DMS153 (cell line): Measurements from ENCODE around the gene MED13L.

Experiments used
- DNase-seq: peaks from one replicate; lab custom pipeline; 2025; lab: John Stamatoyannopoulos, UW

MED13L gene

DNA sequence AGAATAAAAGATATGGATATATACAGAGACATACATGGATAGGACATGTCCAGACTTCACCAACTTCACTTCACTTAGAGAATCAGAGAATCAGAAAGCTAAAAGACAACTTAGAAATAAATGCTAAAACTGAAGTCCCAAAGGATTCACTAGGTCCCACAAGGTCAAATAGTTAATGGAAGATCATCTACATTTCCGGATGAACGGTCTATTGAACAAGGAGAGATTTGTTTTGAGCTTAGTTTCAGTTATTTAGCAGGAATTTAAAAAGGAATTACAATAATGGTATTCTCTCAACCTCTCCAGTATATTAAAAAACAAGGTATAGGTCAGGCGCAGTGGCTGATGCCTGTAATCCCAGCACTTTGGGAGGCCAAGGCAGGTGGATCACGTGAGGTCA is 187.0 kb downstream of the MED13L start:
- DNase-seq: no peak

DNA sequence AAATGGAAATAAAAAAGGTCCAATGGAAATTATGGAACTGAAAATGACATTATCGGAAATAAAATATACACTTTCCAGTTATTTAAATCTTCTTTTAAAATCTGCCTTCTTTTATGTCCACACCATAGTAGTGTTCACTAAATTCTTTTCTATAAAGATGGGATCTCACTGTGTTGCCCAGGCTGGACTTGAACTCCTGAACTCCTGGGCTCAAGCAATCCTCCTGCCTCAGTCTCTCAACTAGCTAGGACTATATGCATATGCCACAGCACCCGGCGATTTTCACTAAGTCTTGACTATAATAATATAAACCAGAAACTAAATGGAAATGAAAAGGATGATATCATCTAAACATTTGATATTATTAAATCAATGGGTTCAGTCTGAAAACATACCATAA is 188.4 kb downstream of the MED13L start:
- DNase-seq: no peak

DNA sequence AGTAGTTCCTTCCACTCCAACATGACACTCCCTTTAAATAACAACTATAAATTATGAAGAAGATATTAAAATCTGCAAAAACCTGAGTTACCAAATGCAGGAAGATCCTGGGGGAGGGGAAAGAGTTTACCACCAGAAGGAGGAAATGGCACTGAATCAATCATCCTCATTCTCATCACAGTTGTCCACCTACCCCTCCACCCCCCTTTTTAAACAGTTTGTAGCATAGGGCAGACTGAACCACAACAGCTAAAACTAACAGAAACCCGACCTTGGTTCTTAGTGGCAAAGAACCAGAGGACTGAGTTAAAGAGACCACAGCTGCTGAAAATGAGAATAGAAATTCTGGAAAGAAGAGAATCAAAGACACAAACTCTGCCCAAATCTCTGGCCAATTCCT is 189.5 kb downstream of the MED13L start:
- no peak for DNase-seq

DNA sequence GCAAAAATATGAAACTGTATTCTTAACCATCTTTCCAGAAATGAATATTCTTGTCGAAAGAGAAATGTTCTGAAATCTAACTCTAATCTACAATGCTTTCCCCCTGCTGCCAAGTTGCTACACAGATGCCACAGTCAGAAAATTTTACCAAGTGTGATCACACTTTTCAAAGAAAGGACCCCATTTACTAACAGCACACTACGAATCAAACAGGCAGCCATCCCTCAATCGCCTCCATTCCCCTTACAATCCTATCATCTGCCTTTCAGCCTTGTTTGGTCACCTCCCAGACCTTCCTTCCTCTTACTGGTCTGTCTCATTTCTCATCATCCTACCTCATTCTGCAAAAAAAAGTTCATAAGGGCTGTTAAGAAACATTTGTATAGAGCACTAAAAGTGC is 190.1 kb downstream of the MED13L start:
- no peak for DNase-seq

DNA sequence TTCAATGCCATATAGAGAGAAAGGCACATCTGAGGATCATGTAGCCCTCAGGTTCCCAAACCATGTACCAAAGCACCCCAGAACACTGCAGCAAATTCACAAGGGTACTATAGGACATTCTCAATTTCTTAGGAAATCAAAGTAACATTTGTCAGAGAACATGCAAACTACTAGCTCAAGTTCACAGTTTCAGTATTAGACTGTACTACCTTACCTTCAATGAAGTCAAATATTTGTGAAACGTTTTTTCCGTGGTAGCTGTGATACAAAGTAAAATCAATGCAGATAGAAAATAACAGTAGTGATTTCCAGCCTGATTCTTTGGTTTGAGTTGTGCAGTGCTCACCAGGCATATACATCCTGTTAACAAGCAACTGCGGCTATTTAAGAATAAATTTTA is 197.1 kb downstream of the MED13L start:
- DNase-seq: no peak

DNA sequence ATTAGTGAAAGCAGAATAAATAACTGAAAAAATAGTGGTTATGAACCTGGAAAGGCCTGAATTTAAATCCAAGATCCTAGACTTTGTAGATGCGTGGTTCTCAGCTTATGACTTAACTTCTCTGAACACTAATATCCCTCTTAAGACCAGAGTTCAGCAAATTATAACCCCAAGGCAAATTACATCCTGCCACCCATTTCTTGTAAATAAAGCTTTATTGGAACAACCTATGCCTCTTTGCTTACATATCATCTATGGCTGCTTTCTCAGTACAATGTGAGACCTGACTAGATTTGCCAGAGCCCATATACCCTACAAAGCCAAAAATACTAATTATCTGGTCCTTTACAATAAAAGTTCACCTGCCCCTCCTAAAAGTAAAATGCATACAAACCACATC is 199.1 kb downstream of the MED13L start:
- no peak for DNase-seq

- DNase-seq: no peak
These were observed 200.1 kb downstream of the MED13L start for GRCh38 chr12:116077431-116077830.

DNA sequence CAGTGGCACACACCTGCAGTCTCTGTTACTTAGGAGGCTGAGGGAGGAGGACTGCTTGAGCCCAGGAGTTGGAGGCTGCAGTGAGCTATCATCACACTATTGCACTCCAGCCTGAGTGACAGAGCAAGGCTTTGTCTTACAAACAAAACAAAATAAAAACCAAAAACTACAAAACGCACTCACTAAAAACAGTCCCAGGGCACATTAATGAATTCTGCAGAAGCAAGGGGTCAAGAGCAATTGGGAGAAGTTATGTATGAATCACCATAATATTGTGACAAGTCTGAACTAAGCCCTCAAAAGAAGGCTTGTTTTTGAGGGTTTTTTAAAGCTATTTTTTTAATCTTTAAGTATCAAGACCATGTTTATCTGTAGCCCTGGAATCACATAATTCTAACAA is 201.1 kb downstream of the MED13L start:
- DNase-seq: no peak

GRCh38 chr12:116074686-116075085 is 202.8 kb downstream of the MED13L start:
- no peak for DNase-seq

GRCh38 chr12:116071555-116072230 is 205.8 kb downstream of the MED13L start:
- no peak for DNase-seq

- DNase-seq: no peak
These were observed 207.0 kb downstream of the MED13L start for GRCh38 chr12:116070444-116070843.

GRCh38 chr12:116069943-116070342 is 207.6 kb downstream of the MED13L start:
- no peak for DNase-seq

- no peak for DNase-seq
These were observed 208.6 kb downstream of the MED13L start for GRCh38 chr12:116068853-116069252.

- DNase-seq: no peak
These were observed 209.1 kb downstream of the MED13L start for GRCh38 chr12:116068371-116068770.

- no peak for DNase-seq
These were observed 209.6 kb downstream of the MED13L start for GRCh38 chr12:116067892-116068291.

DNA sequence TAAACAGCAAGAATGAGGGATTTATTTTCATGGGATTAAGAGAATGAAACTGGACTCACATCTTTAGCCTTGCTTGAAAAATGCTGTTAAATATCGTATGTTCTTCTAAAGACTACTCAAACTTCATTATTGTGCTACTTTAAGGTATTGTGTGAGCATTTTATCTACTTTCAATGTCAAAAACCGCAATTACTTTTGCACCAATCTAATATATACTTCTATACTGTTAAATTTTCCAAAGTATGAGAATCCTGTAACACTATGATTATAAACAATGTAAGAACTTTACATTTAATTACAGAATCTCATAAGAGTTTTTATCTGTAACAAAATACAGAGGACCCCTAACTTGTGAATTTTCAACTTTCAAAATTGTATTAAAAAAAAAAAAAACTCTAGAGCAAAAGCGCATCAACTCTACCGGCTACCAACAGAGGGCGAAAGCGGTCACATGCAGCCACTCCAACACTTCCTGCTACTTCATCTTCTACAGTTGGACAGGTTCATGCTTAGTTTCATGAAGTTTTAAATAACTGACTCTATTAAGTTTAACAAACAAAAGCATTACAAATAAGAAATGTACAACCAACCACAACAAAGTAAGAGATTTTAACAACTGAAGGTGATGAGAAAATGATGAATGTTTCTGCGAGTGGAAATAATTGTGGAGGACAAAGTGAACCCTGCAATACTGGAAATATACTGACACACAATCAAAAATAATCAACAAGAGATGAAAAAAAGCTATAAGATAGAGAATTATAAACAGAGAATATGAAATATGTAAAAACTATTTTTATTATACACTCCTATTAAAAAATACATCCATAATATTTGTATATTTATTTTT is 210.9 kb downstream of the MED13L start:
- DNase-seq: no peak

- no peak for DNase-seq
These were observed 211.9 kb downstream of the MED13L start for GRCh38 chr12:116065606-116066005.

DNA sequence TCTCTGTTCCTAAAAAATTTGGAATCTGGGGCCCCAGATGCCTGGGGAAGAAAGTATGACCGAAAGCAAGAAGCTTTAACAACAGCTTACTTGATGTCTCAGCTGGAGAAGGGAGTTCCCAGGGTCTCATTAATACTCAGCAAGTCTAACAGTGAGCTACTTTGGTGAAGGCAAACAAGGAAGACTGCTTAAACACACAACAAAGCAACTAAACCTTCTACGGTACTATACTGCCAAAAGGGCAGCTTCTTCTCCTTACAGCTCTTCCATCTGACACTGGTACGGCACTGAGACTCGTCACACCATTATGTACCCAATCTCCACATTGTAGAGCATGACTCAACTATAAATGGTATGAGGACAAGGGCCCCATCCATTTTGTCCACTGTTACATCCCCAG is 213.0 kb downstream of the MED13L start:
- DNase-seq: no peak

DNA sequence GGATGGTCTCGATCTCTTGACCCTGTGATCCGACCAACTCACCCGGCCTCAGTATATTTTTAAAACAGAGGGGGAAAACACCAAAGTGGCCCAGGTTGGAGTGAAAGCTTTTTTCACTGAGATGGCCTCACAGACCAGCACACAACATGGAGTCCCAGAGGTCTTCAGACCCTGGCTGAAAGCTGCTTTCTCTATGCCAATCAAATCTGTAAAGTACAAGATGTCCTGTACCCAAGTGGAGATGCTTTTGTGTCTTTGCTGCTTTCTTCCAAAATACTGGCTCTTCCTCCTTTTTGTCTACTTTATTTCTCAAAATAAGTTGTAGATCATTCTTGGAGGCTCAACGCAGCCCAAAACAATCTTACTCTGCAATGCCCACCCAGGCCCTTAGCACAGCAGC is 214.8 kb downstream of the MED13L start:
- no peak for DNase-seq

DNA sequence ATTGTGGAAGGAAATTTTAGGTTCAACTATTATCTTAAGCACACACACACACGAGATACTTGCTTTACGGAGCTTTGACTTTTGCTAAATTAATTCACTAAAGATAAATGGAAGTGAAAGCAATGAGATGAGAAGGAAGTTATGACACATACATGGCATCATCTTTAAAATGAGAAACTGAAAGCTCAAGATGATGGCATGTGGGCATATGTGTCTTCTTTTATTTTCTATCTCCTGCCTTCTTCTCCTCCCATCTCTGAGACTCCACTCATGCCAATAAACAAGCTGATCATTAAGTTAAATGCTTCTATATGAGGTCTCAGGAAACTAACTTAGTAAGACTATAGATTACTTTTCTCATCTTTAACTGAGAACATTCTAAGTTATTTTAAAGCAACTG is 216.7 kb downstream of the MED13L start:
- DNase-seq: no peak

DNA sequence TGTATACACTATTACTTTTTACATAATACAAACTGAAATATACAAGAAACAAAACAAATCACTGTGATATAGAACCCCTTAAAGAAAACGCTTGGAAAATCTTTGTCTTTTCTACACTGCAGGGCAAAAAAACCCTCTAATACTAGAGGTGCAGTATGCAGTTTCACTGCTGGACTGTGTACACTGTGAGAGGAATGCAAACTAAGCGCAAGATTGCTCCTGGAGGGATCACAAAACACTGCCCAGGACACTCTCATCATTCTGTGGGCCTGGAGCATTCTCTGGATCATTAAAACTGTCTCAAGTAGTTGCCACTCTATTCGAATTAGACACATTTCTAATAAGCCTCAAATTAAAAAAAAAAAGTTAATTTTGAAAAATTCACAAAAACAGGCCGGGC is 217.6 kb downstream of the MED13L start:
- no peak for DNase-seq

DNA sequence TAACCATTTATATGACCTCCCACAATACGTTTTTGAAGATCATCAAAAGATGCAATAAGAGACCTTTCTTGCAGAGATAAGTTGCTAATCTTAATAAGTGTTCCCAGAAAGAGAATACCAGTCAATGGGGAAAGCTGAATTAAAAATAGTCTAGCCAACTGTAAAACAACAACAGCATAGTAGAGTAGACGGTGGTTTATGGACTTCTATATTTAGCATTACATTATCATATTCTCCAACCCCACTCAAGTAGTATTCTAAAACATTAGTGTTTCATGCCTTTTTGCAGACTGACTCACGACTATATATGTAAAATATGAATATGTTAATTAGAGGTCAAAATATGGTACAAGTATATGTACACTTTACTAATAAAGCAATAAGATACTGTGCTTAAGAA is 218.9 kb downstream of the MED13L start:
- no peak for DNase-seq

DNA sequence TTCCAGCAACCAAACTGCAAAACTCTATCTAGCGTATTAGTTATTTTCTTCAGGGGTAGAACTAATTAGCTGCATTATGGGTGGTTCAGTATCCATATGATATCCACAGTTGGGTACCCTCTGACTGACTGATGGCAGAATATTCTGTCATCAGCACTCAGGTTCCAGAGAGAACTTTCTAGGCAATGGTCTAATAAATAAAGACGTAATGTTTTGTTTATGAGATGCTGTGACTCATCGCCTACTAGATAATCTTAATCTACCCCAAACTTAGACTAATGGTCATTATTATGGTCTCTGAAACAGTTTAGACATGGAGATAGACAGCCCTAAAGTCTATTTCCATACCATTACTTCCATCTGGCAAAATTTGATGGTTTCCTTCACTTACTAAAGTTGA is 220.1 kb downstream of the MED13L start:
- DNase-seq: no peak
